Calu3 (cell line): ENCODE data around the gene CGN. TPM values are rescaled to one million over a fixed set of nuclear protein-coding genes. Genes with fewer than 3 reads are reported as not detected.

Experiments
- BruUV-seq: library from RNA; stranded (reverse); fragments of 400-500 nt; replicated peaks from 2 replicates; lab custom pipeline; 2021; lab: Mats Ljungman, UMichigan
- CTCF ChIA-PET: fragments of 300-600 bp; sonication (Branson Sonifier 250); formaldehyde crosslinking; loops from one replicate; lab custom pipeline; 2022; ENCODE audit warnings: antibody characterized with exemption; lab: Charles Lee
- DNase-seq: peaks from one replicate; pipeline ENCODE4 v3.0.0; 2022
- H3K27ac Mint-ChIP-seq: one replicate; pipeline ENCODE4 v1.8.0; 2022; ENCODE audit warnings: mixed read lengths; ENCODE audit not compliant: unreplicated experiment
- H3K27me3 Mint-ChIP-seq: one replicate; pipeline ENCODE4 v1.8.0; 2022; ENCODE audit warnings: mixed read lengths; ENCODE audit not compliant: unreplicated experiment
- H3K36me3 Mint-ChIP-seq: one replicate; pipeline ENCODE4 v1.8.0; 2022; ENCODE audit warnings: mild to moderate bottlenecking, moderate library complexity, mixed read lengths; ENCODE audit not compliant: insufficient read depth, unreplicated experiment
- H3K4me1 Mint-ChIP-seq: one replicate; pipeline ENCODE4 v1.8.0; 2022; ENCODE audit warnings: mild to moderate bottlenecking, low read depth, mixed read lengths; ENCODE audit not compliant: unreplicated experiment
- H3K4me3 Mint-ChIP-seq: one replicate; pipeline ENCODE4 v1.8.0; 2022; ENCODE audit warnings: mild to moderate bottlenecking, low read depth, moderate library complexity, mixed read lengths; ENCODE audit not compliant: unreplicated experiment
- H3K9me3 Mint-ChIP-seq: one replicate; pipeline ENCODE4 v1.8.0; 2022; ENCODE audit warnings: low read depth, mixed read lengths; ENCODE audit not compliant: unreplicated experiment
- CTCF ChIP-seq: fragments of 200-600 bp; IDR thresholded peaks from one replicate; pipeline ENCODE4 v1.8.0; 2022; ENCODE audit warnings: antibody characterized with exemption; ENCODE audit not compliant: unreplicated experiment
- intact Hi-C: fragments of 100-400 bp; cut with micrococcal nuclease; formaldehyde crosslinking; loops from one replicate; pipeline ENCODE4 v1.10.0; 2022; ENCODE audit not compliant: unreplicated experiment
- total RNA-seq: library from RNA; stranded (reverse); gene quantifications from 2 replicates; pipeline ENCODE4 v1.2.3, GENCODE V29; 2022

Gene CGN
- total RNA-seq, 1 experiment from 2014 or later: 113 TPM

- CTCF ChIA-PET: interaction anchor here (0.9 kb wide), 1 partner anchor 11 kb away, joined by 5 read pairs; the partner anchor contains the start of gene TUFT1
- TF ChIP-seq CTCF: no peak
- Mint-ChIP-seq H3K9me3 (no peaks in the 10 kb centered on the region), H3K27me3 (no peaks in the 10 kb centered on the region), H3K4me3 (no peak overlapping the region), H3K36me3 (peaks cover 92% of the 10 kb centered on the region), H3K4me1 (no peaks in the 10 kb centered on the region), H3K27ac (no peak overlapping the region)
- DNase-seq: no peak
- intact Hi-C loops: no loop called here
- no TSS peak for BruUV-seq
Observed at GRCh38 chr1:151529211-151529702, 18.1 kb downstream of the CGN start.

GRCh38 chr1:151529781-151530180 is 18.6 kb downstream of the CGN start:
- Mint-ChIP-seq H3K27me3 (no peaks in the 10 kb centered on the region), H3K9me3 (no peaks in the 10 kb centered on the region), H3K4me1 (no peaks in the 10 kb centered on the region), H3K4me3 (no peak overlapping the region), H3K36me3 (peaks cover 92% of the 10 kb centered on the region), H3K27ac (peak overlapping the region; percentile 22)
- no peak for DNase-seq
- no peak for TF ChIP-seq CTCF
- intact Hi-C loops: no loop called here
- no TSS peak for BruUV-seq
- CTCF ChIA-PET: interaction anchor here (0.9 kb wide), 1 partner anchor 10 kb away, joined by 5 read pairs; the partner anchor contains the start of gene TUFT1

GRCh38 chr1:151530461-151530860 is 19.3 kb downstream of the CGN start:
- H3K27ac Mint-ChIP-seq: peak overlapping the region; percentile 22
- DNase-seq: no peak
- no peaks in the 10 kb centered on the region for H3K9me3 Mint-ChIP-seq
- CTCF ChIA-PET: no interaction called here
- BruUV-seq: no TSS peak
- no peak for TF ChIP-seq CTCF
- H3K4me3 Mint-ChIP-seq: no peak overlapping the region
- H3K36me3 Mint-ChIP-seq: peaks cover 92% of the 10 kb centered on the region
- H3K27me3 Mint-ChIP-seq: no peaks in the 10 kb centered on the region
- H3K4me1 Mint-ChIP-seq: no peaks in the 10 kb centered on the region
- intact Hi-C loops: no loop called here

GRCh38 chr1:151533870-151534269 is 22.7 kb downstream of the CGN start:
- Mint-ChIP-seq H3K4me3 (no peak overlapping the region), H3K4me1 (no peaks in the 10 kb centered on the region), H3K36me3 (peaks cover 95% of the 10 kb centered on the region), H3K9me3 (no peaks in the 10 kb centered on the region), H3K27me3 (no peaks in the 10 kb centered on the region), H3K27ac (no peak overlapping the region)
- no peak for DNase-seq
- no TSS peak for BruUV-seq
- intact Hi-C loops: no loop called here
- CTCF ChIA-PET: interaction anchor here (0.6 kb wide), 1 partner anchor 147 kb away, joined by 5 read pairs; no protein-coding TSS in a partner anchor
- no peak for TF ChIP-seq CTCF
